Liver (tissue), 9 donors: ENCODE data around the gene TTC12. TPM values are rescaled to one million over a fixed set of nuclear protein-coding genes. Genes with fewer than 3 reads are reported as not detected.

Source experiments
- DNase-seq: peaks from one replicate; pipeline ENCODE4 v3.0.0-alpha.2; 2017; ENCODE audit warnings: low spot score
- H3K27ac ChIP-seq, 2 donors: one replicate each; pipeline ENCODE4 v1.7.0; 2013; ENCODE audit warnings: inconsistent platforms in 2 of 2, low read length in 2 of 2, control low read depth in 1 of 2, low read depth in 1 of 2, mild to moderate bottlenecking in 1 of 2
- H3K27me3 ChIP-seq, 4 donors: one replicate each; pipeline versions ENCODE4 v1.6.1 to v1.7.0; 2013; ENCODE audit warnings: low read length in 3 of 4, inconsistent platforms in 1 of 4, mild to moderate bottlenecking in 1 of 4, moderate library complexity in 1 of 4; ENCODE audit not compliant: control insufficient read depth in 4 of 4, insufficient read depth in 4 of 4
- H3K36me3 ChIP-seq, 4 donors: one replicate each; pipeline versions ENCODE4 v1.6.1 to v1.7.0; 2013; ENCODE audit warnings: low read length in 3 of 4, mild to moderate bottlenecking in 3 of 4, low read depth in 1 of 4, moderate library complexity in 1 of 4; ENCODE audit not compliant: control insufficient read depth in 4 of 4, insufficient read depth in 3 of 4
- H3K4me1 ChIP-seq, 4 donors: one replicate each; pipeline versions ENCODE4 v1.6.1 to v1.7.0; 2013; ENCODE audit warnings: low read length in 3 of 4, mild to moderate bottlenecking in 3 of 4, moderate library complexity in 1 of 4; ENCODE audit not compliant: control insufficient read depth in 4 of 4, insufficient read depth in 4 of 4
- H3K4me3 ChIP-seq, 3 donors: one replicate each; pipeline versions ENCODE4 v1.6.1 to v1.7.0; 2013; ENCODE audit warnings: low read length in 3 of 3, control low read depth in 1 of 3, low read depth in 1 of 3, mild to moderate bottlenecking in 1 of 3
- H3K9ac ChIP-seq, 2 donors: one replicate each; pipeline ENCODE4 v1.7.0; 2013; ENCODE audit warnings: low read length in 2 of 2, mild to moderate bottlenecking in 2 of 2, moderate library complexity in 2 of 2, control low read depth in 1 of 2, low read depth in 1 of 2
- H3K9me3 ChIP-seq, 4 donors: one replicate each; pipeline versions ENCODE4 v1.6.1 to v1.7.0; 2013; ENCODE audit warnings: low read length in 3 of 4; ENCODE audit not compliant: control insufficient read depth in 4 of 4
- CTCF ChIP-seq: fragments of 150-350 bp; IDR thresholded peaks from 2 replicates; pipeline ENCODE4 v1.5.1; 2017; ENCODE audit warnings: improper control_type of control experiment, low read depth, low read length; ENCODE audit not compliant: missing input control
- EGR1 ChIP-seq, 2 donors: IDR thresholded peaks; 2 replicates each; pipeline ENCODE4 v1.6.1; 2016 to 2018; ENCODE audit warnings: antibody characterized with exemption in 2 of 2, low read depth in 2 of 2
- FOXA1 ChIP-seq: IDR thresholded peaks from 2 replicates; pipeline ENCODE4 v1.6.1; 2016; ENCODE audit warnings: antibody characterized with exemption
- FOXA2 ChIP-seq: IDR thresholded peaks from 2 replicates; pipeline ENCODE4 v1.6.1; 2016; ENCODE audit warnings: antibody characterized with exemption
- GABPA ChIP-seq, 2 donors: IDR thresholded peaks in 1 of 2; conservative IDR thresholded peaks in 1 of 2; 2 replicates each; pipeline ENCODE4 v1.6.1; 2016; ENCODE audit warnings: antibody characterized with exemption in 2 of 2, mild to moderate bottlenecking in 1 of 2, moderate library complexity in 1 of 2
- HNF4A ChIP-seq, 2 donors: conservative IDR thresholded peaks; 2 replicates each; pipeline ENCODE4 v1.6.1; 2016; ENCODE audit warnings: antibody characterized with exemption in 2 of 2, mild to moderate bottlenecking in 2 of 2
- HNF4G ChIP-seq: IDR thresholded peaks from 2 replicates; pipeline ENCODE4 v1.6.1; 2016; ENCODE audit warnings: antibody characterized with exemption
- JUND ChIP-seq, 2 donors: IDR thresholded peaks; 2 replicates each; pipeline ENCODE4 v1.6.1; 2016; ENCODE audit warnings: antibody characterized with exemption in 2 of 2
- MAX ChIP-seq: IDR thresholded peaks from 2 replicates; pipeline ENCODE4 v1.6.1; 2016; ENCODE audit warnings: antibody characterized with exemption
- NR2F2 ChIP-seq: IDR thresholded peaks from 2 replicates; pipeline ENCODE4 v1.6.1; 2016; ENCODE audit warnings: antibody characterized with exemption
- RAD21 ChIP-seq, 2 donors: IDR thresholded peaks; 2 replicates each; pipeline ENCODE4 v1.6.1; 2016; ENCODE audit warnings: antibody characterized with exemption in 2 of 2, mild to moderate bottlenecking in 2 of 2
- REST ChIP-seq: IDR thresholded peaks from 2 replicates; pipeline ENCODE4 v1.6.1; 2016; ENCODE audit warnings: antibody characterized with exemption, mild to moderate bottlenecking
- RXRA ChIP-seq, 2 donors: IDR thresholded peaks; 2 replicates each; pipeline ENCODE4 v1.6.1; 2017 to 2018; ENCODE audit warnings: antibody characterized with exemption in 2 of 2, mild to moderate bottlenecking in 1 of 2
- SP1 ChIP-seq: IDR thresholded peaks from 2 replicates; pipeline ENCODE4 v1.6.1; 2018; ENCODE audit warnings: antibody characterized with exemption, mild to moderate bottlenecking
- TAF1 ChIP-seq: conservative IDR thresholded peaks from 2 replicates; pipeline ENCODE4 v1.6.1; 2016; ENCODE audit warnings: antibody characterized with exemption, mild to moderate bottlenecking
- YY1 ChIP-seq: IDR thresholded peaks from 2 replicates; pipeline ENCODE4 v1.6.1; 2016; ENCODE audit warnings: antibody characterized with exemption, mild to moderate bottlenecking
- ZBTB33 ChIP-seq: IDR thresholded peaks from 2 replicates; pipeline ENCODE4 v1.6.1; 2016; ENCODE audit warnings: antibody characterized with exemption
- WGBS: extraction: QIAGEN DNeasy Blood & Tissue Kit; methylation state at CpG from one replicate; pipeline ENCODE4 v1.1.7; 2013; 5-methylcytosine and 5-hydroxymethylcytosine counted together
- polyA plus RNA-seq, 2 donors: library from polyadenylated mRNA; stranded (reverse) in 1 of 2; unstranded in 1 of 2; fragments of 200-250 nt in 1 of 2; fragments of >200 nt in 1 of 2; fragmentation: Nextera tagmentation in 1 of 2; extraction: Ambion mirVana in 1 of 2; gene quantifications; one replicate each; pipeline versions ENCODE4 v1.2.1 to v1.2.3, GENCODE V29; 2013 to 2015
- total RNA-seq, 2 donors: library from RNA; depleted of rRNA; stranded (reverse); fragments of >200 nt; gene quantifications; one replicate each; pipeline ENCODE4 v1.2.3, GENCODE V29; 2014
- donor health status: healthy.
- donor health status: healthy.
- donor health status: healthy.
- donor health status: healthy.
- donor health status: healthy.

TTC12 gene
- total and polyA plus RNA-seq, 4 donors: 2.8 to 9.0 (median 4.3) TPM

GRCh38 chr11:113339929-113340589, 25.7 kb downstream of the TTC12 start:
- Histone ChIP-seq H3K9ac (no peak overlapping the region), H3K27ac (no peak overlapping the region), H3K4me1 (no peaks in the 10 kb centered on the region), H3K9me3 (no peaks in the 10 kb centered on the region), H3K4me3 (no peak overlapping the region), H3K27me3 (no peaks in the 10 kb centered on the region), H3K36me3 (peaks cover 6 to 37% (median 23%) of the 10 kb centered on the region in 4 donors)
- 91% methylated on average over 6 of the region's 6 CpGs for WGBS
- TF ChIP-seq CTCF: no peak
- TF ChIP-seq RXRA (IDR thresholded peaks at IDR 0.05): no peak
- no peak for TF ChIP-seq EGR1 (IDR thresholded peaks at IDR 0.05; ENCODE audit: low read depth in 2 of 2)
- no peak for TF ChIP-seq RAD21 (IDR thresholded peaks at IDR 0.05)
- TF ChIP-seq SP1: no peak
- TF ChIP-seq FOXA2: no peak
- TF ChIP-seq FOXA1: no peak
- no peak for TF ChIP-seq NR2F2
- TF ChIP-seq YY1: no peak
- no peak for TF ChIP-seq MAX
- TF ChIP-seq GABPA (IDR thresholded peaks at IDR 0.05 in 1 of 2, conservative IDR thresholded peaks at IDR 0.05 in 1 of 2): no peak
- no peak for TF ChIP-seq REST
- no peak for TF ChIP-seq ZBTB33
- no peak for TF ChIP-seq TAF1
- TF ChIP-seq JUND (IDR thresholded peaks at IDR 0.05): no peak
- TF ChIP-seq HNF4A (conservative IDR thresholded peaks at IDR 0.05): no peak
- TF ChIP-seq HNF4G: no peak
- DNase-seq: no peak
